Liver (tissue), 3 donors: Measurements from ENCODE around the gene SLC2A9.

Experiments used
- EGR1 ChIP-seq, 2 donors: IDR thresholded peaks; 2 replicates each; pipeline ENCODE4 v1.6.1; 2016 to 2018; ENCODE audit warnings: antibody characterized with exemption in 2 of 2, low read depth in 2 of 2
- FOXA1 ChIP-seq: IDR thresholded peaks from 2 replicates; pipeline ENCODE4 v1.6.1; 2016; ENCODE audit warnings: antibody characterized with exemption
- GABPA ChIP-seq, 2 donors: IDR thresholded peaks in 1 of 2; conservative IDR thresholded peaks in 1 of 2; 2 replicates each; pipeline ENCODE4 v1.6.1; 2016; ENCODE audit warnings: antibody characterized with exemption in 2 of 2, mild to moderate bottlenecking in 1 of 2, moderate library complexity in 1 of 2
- HNF4A ChIP-seq, 2 donors: conservative IDR thresholded peaks; 2 replicates each; pipeline ENCODE4 v1.6.1; 2016; ENCODE audit warnings: antibody characterized with exemption in 2 of 2, mild to moderate bottlenecking in 2 of 2
- RAD21 ChIP-seq, 2 donors: IDR thresholded peaks; 2 replicates each; pipeline ENCODE4 v1.6.1; 2016; ENCODE audit warnings: antibody characterized with exemption in 2 of 2, mild to moderate bottlenecking in 2 of 2
- RXRA ChIP-seq, 2 donors: IDR thresholded peaks; 2 replicates each; pipeline ENCODE4 v1.6.1; 2017 to 2018; ENCODE audit warnings: antibody characterized with exemption in 2 of 2, mild to moderate bottlenecking in 1 of 2
- SP1 ChIP-seq: IDR thresholded peaks from 2 replicates; pipeline ENCODE4 v1.6.1; 2018; ENCODE audit warnings: antibody characterized with exemption, mild to moderate bottlenecking
- TAF1 ChIP-seq: conservative IDR thresholded peaks from 2 replicates; pipeline ENCODE4 v1.6.1; 2016; ENCODE audit warnings: antibody characterized with exemption, mild to moderate bottlenecking
- YY1 ChIP-seq: IDR thresholded peaks from 2 replicates; pipeline ENCODE4 v1.6.1; 2016; ENCODE audit warnings: antibody characterized with exemption, mild to moderate bottlenecking
- TF ChIP-seq, protein P1 (sequence below): IDR thresholded peaks from 2 replicates; pipeline ENCODE4 v1.6.1; 2016; ENCODE audit warnings: antibody characterized with exemption, mild to moderate bottlenecking
- TF ChIP-seq, protein P2 (sequence below): IDR thresholded peaks from 2 replicates; pipeline ENCODE4 v1.6.1; 2016; ENCODE audit warnings: antibody characterized with exemption
- TF ChIP-seq, protein P3 (sequence below): fragments of 150-350 bp; IDR thresholded peaks from 2 replicates; pipeline ENCODE4 v1.5.1; 2017; ENCODE audit warnings: improper control_type of control experiment, low read depth, low read length; ENCODE audit not compliant: missing input control
- TF ChIP-seq, protein P4 (sequence below): IDR thresholded peaks from 2 replicates; pipeline ENCODE4 v1.6.1; 2016; ENCODE audit warnings: antibody characterized with exemption
- TF ChIP-seq, protein P5 (sequence below): IDR thresholded peaks from 2 replicates; pipeline ENCODE4 v1.6.1; 2016; ENCODE audit warnings: antibody characterized with exemption
- donor health status: healthy.
- donor health status: healthy.

DNA sequence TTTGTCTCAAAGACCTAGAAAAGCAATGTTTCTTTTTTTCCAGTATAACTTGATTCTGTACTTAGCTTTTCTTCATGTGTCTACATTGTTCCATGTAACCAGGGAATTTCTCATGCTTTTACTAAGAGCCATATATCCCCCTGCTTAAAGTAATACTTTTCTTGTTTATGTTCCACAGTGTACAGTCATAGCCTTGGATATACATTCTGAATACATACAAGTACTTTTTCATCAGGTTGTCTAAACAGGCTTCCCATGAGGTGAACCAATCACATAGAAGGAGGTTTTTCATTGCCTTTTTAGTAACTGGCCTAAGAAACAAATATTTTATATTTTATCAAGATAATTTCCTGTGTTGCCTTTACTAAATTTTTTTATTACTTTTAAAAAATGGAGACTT, 52.8 kb downstream of the SLC2A9 start:
- TF ChIP-seq RAD21 (IDR thresholded peaks at IDR 0.05) = no peak
- no peak for TF ChIP-seq SP1
- TF ChIP-seq, protein P1, sequence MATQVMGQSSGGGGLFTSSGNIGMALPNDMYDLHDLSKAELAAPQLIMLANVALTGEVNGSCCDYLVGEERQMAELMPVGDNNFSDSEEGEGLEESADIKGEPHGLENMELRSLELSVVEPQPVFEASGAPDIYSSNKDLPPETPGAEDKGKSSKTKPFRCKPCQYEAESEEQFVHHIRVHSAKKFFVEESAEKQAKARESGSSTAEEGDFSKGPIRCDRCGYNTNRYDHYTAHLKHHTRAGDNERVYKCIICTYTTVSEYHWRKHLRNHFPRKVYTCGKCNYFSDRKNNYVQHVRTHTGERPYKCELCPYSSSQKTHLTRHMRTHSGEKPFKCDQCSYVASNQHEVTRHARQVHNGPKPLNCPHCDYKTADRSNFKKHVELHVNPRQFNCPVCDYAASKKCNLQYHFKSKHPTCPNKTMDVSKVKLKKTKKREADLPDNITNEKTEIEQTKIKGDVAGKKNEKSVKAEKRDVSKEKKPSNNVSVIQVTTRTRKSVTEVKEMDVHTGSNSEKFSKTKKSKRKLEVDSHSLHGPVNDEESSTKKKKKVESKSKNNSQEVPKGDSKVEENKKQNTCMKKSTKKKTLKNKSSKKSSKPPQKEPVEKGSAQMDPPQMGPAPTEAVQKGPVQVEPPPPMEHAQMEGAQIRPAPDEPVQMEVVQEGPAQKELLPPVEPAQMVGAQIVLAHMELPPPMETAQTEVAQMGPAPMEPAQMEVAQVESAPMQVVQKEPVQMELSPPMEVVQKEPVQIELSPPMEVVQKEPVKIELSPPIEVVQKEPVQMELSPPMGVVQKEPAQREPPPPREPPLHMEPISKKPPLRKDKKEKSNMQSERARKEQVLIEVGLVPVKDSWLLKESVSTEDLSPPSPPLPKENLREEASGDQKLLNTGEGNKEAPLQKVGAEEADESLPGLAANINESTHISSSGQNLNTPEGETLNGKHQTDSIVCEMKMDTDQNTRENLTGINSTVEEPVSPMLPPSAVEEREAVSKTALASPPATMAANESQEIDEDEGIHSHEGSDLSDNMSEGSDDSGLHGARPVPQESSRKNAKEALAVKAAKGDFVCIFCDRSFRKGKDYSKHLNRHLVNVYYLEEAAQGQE = no peak
- TF ChIP-seq, protein P2, sequence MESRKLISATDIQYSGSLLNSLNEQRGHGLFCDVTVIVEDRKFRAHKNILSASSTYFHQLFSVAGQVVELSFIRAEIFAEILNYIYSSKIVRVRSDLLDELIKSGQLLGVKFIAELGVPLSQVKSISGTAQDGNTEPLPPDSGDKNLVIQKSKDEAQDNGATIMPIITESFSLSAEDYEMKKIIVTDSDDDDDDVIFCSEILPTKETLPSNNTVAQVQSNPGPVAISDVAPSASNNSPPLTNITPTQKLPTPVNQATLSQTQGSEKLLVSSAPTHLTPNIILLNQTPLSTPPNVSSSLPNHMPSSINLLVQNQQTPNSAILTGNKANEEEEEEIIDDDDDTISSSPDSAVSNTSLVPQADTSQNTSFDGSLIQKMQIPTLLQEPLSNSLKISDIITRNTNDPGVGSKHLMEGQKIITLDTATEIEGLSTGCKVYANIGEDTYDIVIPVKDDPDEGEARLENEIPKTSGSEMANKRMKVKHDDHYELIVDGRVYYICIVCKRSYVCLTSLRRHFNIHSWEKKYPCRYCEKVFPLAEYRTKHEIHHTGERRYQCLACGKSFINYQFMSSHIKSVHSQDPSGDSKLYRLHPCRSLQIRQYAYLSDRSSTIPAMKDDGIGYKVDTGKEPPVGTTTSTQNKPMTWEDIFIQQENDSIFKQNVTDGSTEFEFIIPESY = no peak
- TF ChIP-seq, protein P3, sequence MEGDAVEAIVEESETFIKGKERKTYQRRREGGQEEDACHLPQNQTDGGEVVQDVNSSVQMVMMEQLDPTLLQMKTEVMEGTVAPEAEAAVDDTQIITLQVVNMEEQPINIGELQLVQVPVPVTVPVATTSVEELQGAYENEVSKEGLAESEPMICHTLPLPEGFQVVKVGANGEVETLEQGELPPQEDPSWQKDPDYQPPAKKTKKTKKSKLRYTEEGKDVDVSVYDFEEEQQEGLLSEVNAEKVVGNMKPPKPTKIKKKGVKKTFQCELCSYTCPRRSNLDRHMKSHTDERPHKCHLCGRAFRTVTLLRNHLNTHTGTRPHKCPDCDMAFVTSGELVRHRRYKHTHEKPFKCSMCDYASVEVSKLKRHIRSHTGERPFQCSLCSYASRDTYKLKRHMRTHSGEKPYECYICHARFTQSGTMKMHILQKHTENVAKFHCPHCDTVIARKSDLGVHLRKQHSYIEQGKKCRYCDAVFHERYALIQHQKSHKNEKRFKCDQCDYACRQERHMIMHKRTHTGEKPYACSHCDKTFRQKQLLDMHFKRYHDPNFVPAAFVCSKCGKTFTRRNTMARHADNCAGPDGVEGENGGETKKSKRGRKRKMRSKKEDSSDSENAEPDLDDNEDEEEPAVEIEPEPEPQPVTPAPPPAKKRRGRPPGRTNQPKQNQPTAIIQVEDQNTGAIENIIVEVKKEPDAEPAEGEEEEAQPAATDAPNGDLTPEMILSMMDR = no peak
- TF ChIP-seq TAF1 = no peak
- TF ChIP-seq RXRA (IDR thresholded peaks at IDR 0.05) = no peak
- no peak for TF ChIP-seq GABPA (IDR thresholded peaks at IDR 0.05 in 1 of 2, conservative IDR thresholded peaks at IDR 0.05 in 1 of 2)
- no peak for TF ChIP-seq YY1
- no peak for TF ChIP-seq FOXA1
- TF ChIP-seq, protein P4, sequence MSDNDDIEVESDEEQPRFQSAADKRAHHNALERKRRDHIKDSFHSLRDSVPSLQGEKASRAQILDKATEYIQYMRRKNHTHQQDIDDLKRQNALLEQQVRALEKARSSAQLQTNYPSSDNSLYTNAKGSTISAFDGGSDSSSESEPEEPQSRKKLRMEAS = no peak
- TF ChIP-seq, protein P5, sequence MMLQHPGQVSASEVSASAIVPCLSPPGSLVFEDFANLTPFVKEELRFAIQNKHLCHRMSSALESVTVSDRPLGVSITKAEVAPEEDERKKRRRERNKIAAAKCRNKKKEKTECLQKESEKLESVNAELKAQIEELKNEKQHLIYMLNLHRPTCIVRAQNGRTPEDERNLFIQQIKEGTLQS = no peak
- TF ChIP-seq EGR1 (IDR thresholded peaks at IDR 0.05; ENCODE audit: low read depth in 2 of 2) = no peak
- TF ChIP-seq HNF4A (conservative IDR thresholded peaks at IDR 0.05) = no peak
